GM19455 (cell line): ENCODE data around the gene XRN1.

Experiments used
- ATAC-seq: cut with Tn5 transposase; IDR thresholded peaks from one replicate; pipeline ENCODE4 v1.9.1; 2021; ENCODE audit not compliant: unreplicated experiment

The XRN1 gene

DNA sequence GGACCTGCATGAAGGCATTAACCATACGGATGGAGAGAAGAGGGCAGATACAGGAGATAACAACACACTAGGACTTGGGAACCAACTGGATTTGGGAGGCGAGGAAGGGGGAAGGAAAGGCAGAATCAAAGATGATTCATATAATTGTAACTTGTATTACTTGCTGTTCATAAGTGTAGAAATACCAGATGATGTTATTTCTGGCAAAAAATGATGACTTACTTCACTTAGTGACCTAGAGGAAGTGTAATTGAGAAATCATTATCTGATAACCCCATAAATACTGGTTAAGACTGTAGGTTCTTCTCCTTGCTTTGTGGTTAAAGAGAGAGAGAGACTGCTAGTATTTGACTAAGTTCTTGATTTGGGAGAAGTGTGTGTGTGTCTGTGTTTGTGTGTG is 172.0 kb downstream of the XRN1 start:
- ATAC-seq: no peak

DNA sequence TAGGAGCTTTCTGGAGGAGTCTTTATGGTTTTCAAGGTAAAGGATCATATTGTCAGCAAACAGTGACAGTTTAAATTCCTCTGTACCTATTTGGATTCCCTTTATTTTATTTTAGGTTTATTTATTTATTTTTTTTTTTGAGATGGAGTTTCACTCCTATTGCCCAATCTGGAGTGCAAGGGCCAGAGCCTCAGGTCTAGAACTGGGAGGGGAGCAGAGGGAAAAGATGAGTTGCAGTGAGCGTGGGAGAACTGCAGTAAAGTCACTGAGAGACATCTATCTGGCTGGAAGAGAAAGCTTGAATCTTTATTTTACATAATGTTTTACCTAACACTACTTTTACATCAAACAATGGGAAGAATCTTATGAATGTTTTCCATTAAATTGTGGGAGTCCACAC is 172.9 kb downstream of the XRN1 start:
- no peak for ATAC-seq

GRCh38 chr3:142273501-142273900 is 174.3 kb downstream of the XRN1 start:
- no peak for ATAC-seq

DNA sequence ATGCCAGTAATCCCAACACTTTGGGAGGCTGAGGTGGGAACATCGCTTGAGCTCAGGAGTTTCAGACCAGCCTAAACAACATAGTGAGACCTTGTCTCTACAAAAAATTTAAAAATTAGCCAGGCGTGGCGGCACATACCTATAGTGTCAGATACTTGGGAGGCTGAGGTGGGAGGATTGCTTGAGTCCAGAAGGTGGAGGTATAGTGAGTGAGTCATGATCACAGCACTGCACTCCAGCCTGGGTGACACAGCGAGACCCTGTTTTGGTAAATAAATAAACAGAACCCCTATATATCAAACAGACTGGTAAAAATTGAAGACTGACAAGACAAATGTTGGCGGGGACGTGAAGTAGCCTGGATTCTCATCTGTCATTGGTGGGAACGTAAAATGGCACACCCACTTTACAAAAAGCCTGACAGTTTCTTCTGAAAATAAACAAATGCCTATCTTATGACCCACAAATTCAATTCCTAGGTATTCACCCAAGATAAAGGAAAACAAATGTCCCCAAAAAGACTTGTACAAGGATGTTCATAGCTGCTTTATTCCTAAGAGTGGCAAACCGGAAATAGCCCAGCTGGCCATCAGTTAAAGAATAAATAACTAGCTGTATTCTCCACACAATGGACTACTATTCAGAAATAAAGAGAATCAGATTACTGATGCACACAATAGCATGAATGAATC is 175.5 kb downstream of the XRN1 start:
- no peak for ATAC-seq

DNA sequence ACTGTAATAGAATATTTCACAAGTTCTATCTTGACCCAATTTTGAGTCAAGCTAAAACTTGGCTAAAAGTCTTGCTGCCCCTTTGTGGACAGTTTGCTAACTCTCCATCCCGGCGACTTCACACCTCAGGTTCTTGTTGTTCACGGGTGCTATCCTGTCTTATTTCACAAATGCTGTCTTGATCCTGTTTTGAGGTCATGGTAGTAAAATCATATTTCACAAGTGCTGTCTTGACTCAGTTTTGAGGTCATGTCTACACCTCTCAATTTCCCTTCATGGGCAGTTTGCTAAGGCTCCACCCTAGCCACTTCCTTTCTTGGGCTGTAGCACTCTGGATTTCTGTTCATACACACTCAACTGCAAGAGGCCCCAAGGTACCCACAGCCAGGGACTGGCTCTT is 177.4 kb downstream of the XRN1 start:
- no peak for ATAC-seq

DNA sequence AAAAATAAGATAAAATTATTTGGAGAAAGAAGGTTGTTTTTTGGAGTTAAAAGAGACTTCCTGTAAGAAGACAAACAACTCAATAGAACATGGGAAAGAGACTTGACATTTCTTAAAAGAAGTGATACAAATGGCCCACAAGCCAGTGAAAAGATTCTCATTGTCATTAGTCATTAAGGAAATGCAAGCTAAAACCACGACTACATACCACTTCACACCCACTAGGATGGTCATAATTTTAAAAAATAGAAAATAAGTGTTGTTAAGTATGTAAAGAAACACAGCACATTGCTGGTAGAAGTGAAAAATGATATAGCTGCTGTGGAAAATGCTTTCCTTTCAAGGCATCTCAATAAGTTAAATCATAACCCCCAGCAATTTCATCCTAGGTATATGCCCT is 178.1 kb downstream of the XRN1 start:
- no peak for ATAC-seq

GRCh38 chr3:142268426-142268825 is 179.4 kb downstream of the XRN1 start:
- no peak for ATAC-seq

GRCh38 chr3:142267269-142267668 is 180.6 kb downstream of the XRN1 start:
- ATAC-seq: no peak

- ATAC-seq: no peak
Measured at GRCh38 chr3:142263112-142263511, 184.7 kb downstream of the XRN1 start.

GRCh38 chr3:142259359-142259758 is 188.5 kb downstream of the XRN1 start:
- ATAC-seq: no peak

- ATAC-seq: no peak
Measured at GRCh38 chr3:142256712-142257333, 191.0 kb downstream of the XRN1 start.
